K562 (cell line): Measurements from ENCODE around the gene LMAN2. TPM values are rescaled to one million over a fixed set of nuclear protein-coding genes. Genes with fewer than 3 reads are reported as not detected.

Experiments used
- ELF2 ChIP-seq: fragments of 250-450 bp; sonication (Bioruptor Pico); IDR thresholded peaks from 2 replicates; pipeline ENCODE4 v1.5.0; 2021; ENCODE audit warnings: mild to moderate bottlenecking
- NCOR1 ChIP-seq: fragments of 450-650 bp; IDR thresholded peaks from 2 replicates; pipeline ENCODE4 v1.6.1; 2016; ENCODE audit warnings: mild to moderate bottlenecking, moderate library complexity
- NFRKB ChIP-seq: fragments of 450-650 bp; IDR thresholded peaks from 2 replicates; pipeline ENCODE4 v1.6.1; 2016; ENCODE audit warnings: low read depth
- RB1 ChIP-seq: fragments of 450-650 bp; IDR thresholded peaks from 2 replicates; pipeline ENCODE4 v1.6.1; 2017; ENCODE audit warnings: low read depth, mild to moderate bottlenecking
- SNRNP70 ChIP-seq: fragments of 200-400 bp; formaldehyde crosslinking; optimal IDR thresholded peaks from 2 replicates; pipeline ENCODE3; 2017; ENCODE audit warnings: low read depth, low read length
- SREBF2 ChIP-seq: sonication (generic); formaldehyde crosslinking; IDR thresholded peaks from 2 replicates; pipeline ENCODE4 v1.4.0; 2020; ENCODE audit warnings: mild to moderate bottlenecking, missing genetic modification reagents
- STAT5A ChIP-seq: IDR thresholded peaks from 2 replicates; pipeline ENCODE4 v1.6.1; 2012; ENCODE audit warnings: low read length, inconsistent platforms, borderline replicate concordance
- XRCC5 ChIP-seq: fragments of 200-400 bp; formaldehyde crosslinking; IDR thresholded peaks from 2 replicates; pipeline ENCODE4 v1.6.1; 2017; ENCODE audit warnings: low read depth, mild to moderate bottlenecking, low read length
- ZC3H4 ChIP-seq: sonication (generic); formaldehyde crosslinking; IDR thresholded peaks from 2 replicates; pipeline ENCODE4 v1.9.0; 2021; ENCODE audit warnings: missing genetic modification reagents, borderline replicate concordance
- ZKSCAN1 ChIP-seq: fragments of 150-350 bp; IDR thresholded peaks from 2 replicates; pipeline ENCODE4 v1.6.1; 2016; ENCODE audit warnings: low read depth, low read length
- ZNF76 ChIP-seq: fragments of 250-450 bp; sonication (Bioruptor Pico); IDR thresholded peaks from 2 replicates; pipeline ENCODE4 v1.4.0; 2020; ENCODE audit warnings: mild to moderate bottlenecking, moderate library complexity, borderline replicate concordance
- polyA plus RNA-seq, 8 experiments: library from polyadenylated mRNA; depleted of rRNA in 4 of 8; stranded (reverse) in 5 of 8; unstranded in 3 of 8; fragments of >200 nt; fragmentation: Nextera tagmentation in 2 of 8; fragmentation: Illumina TruSeq in 1 of 8; extraction: Ambion mirVana in 2 of 8; extraction: Trizol in 1 of 8; gene quantifications; 2 replicates each; pipeline versions ENCODE4 v1.2.1 to v1.2.3, GENCODE V29; 2011 to 2014; ENCODE audit warnings: inconsistent platforms in 1 of 8, missing spikeins in 1 of 8
- total RNA-seq, 7 experiments: library from RNA; depleted of rRNA in 6 of 7; stranded (reverse); fragments of >200 nt in 6 of 7; fragmentation: Illumina TruSeq in 2 of 7; extraction: Trizol in 2 of 7; gene quantifications; 2 replicates each; pipeline versions ENCODE4 v1.2.1 to v1.2.3, GENCODE V29; 2011 to 2021; ENCODE audit warnings: low replicate concordance in 1 of 7
- TF ChIP-seq, protein P1 (sequence below): fragments of 450-650 bp; IDR thresholded peaks from 2 replicates; pipeline ENCODE4 v1.6.1; 2014; ENCODE audit warnings: low read depth, mild to moderate bottlenecking, moderate library complexity, borderline replicate concordance
- TF ChIP-seq, protein P2 (sequence below): sonication (generic); formaldehyde crosslinking; IDR thresholded peaks from 2 replicates; pipeline ENCODE4 v1.8.0; 2023; ENCODE audit warnings: mild to moderate bottlenecking, missing genetic modification reagents
- TF ChIP-seq, protein P3 (sequence below), 2 experiments: fragments of 450-650 bp in 1 of 2; sonication (generic) in 1 of 2; formaldehyde crosslinking in 1 of 2; IDR thresholded peaks in 1 of 2; conservative IDR thresholded peaks in 1 of 2; 2 replicates each; pipeline versions ENCODE4 v1.6.1 to v1.8.1; 2016 to 2023; ENCODE audit warnings: mild to moderate bottlenecking in 2 of 2, moderate library complexity in 2 of 2, inconsistent platforms in 1 of 2, missing genetic modification reagents in 1 of 2
- TF ChIP-seq, protein P4 (sequence below): sonication (generic); formaldehyde crosslinking; IDR thresholded peaks from 2 replicates; pipeline ENCODE4 v1.8.1; 2023; ENCODE audit warnings: missing genetic modification reagents, mild to moderate bottlenecking, borderline replicate concordance

Gene LMAN2
- total and polyA plus RNA-seq, 9 of the 15 experiments (the other 6 are each of a cell fraction or from before 2014, with no cell fraction given) = 2.7 to 254 (median 136) TPM

DNA sequence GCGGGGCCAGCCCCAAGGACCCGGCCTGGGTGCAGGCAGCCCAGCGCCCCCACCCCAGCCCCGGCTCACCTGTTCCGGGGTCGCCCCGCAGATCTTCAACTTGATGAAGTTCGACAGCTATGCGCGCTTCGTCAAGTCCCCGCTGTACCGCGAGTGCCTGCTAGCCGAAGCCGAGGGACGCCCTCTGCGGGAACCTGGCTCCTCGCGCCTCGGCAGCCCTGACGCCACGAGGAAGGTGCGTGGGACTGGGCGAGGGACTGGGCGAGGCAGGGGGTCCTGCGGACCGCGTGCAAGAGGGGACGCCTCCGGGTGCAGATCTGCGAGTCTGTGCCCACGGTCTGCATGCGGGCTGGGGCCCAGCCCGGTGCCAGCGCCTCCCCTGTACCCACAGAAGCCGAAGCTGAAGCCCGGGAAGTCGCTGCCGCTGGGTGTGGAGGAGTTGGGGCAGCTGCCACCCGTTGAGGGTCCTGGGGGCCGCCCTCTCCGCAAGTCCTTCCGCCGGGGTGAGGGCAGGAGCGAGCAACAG is 15.9 kb upstream of the LMAN2 start (continued):
- TF ChIP-seq, protein P1, sequence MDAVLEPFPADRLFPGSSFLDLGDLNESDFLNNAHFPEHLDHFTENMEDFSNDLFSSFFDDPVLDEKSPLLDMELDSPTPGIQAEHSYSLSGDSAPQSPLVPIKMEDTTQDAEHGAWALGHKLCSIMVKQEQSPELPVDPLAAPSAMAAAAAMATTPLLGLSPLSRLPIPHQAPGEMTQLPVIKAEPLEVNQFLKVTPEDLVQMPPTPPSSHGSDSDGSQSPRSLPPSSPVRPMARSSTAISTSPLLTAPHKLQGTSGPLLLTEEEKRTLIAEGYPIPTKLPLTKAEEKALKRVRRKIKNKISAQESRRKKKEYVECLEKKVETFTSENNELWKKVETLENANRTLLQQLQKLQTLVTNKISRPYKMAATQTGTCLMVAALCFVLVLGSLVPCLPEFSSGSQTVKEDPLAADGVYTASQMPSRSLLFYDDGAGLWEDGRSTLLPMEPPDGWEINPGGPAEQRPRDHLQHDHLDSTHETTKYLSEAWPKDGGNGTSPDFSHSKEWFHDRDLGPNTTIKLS = peak; percentile 72; the same call in 1 of the 2 replicates
- TF ChIP-seq SREBF2 (CRISPR knock-in tag) = peak; percentile 98; the same call in 1 of the 2 replicates
- TF ChIP-seq SNRNP70 = no peak
- 0 out of 2 replicates have a peak, but pooled peaks have one; percentile 11 for TF ChIP-seq ZNF76 (CRISPR knock-in tag)
- no peak for TF ChIP-seq XRCC5
- TF ChIP-seq STAT5A = no peak
- peak; percentile 26; the same call in 1 of the 2 replicates for TF ChIP-seq ZKSCAN1
- TF ChIP-seq, protein P2, sequence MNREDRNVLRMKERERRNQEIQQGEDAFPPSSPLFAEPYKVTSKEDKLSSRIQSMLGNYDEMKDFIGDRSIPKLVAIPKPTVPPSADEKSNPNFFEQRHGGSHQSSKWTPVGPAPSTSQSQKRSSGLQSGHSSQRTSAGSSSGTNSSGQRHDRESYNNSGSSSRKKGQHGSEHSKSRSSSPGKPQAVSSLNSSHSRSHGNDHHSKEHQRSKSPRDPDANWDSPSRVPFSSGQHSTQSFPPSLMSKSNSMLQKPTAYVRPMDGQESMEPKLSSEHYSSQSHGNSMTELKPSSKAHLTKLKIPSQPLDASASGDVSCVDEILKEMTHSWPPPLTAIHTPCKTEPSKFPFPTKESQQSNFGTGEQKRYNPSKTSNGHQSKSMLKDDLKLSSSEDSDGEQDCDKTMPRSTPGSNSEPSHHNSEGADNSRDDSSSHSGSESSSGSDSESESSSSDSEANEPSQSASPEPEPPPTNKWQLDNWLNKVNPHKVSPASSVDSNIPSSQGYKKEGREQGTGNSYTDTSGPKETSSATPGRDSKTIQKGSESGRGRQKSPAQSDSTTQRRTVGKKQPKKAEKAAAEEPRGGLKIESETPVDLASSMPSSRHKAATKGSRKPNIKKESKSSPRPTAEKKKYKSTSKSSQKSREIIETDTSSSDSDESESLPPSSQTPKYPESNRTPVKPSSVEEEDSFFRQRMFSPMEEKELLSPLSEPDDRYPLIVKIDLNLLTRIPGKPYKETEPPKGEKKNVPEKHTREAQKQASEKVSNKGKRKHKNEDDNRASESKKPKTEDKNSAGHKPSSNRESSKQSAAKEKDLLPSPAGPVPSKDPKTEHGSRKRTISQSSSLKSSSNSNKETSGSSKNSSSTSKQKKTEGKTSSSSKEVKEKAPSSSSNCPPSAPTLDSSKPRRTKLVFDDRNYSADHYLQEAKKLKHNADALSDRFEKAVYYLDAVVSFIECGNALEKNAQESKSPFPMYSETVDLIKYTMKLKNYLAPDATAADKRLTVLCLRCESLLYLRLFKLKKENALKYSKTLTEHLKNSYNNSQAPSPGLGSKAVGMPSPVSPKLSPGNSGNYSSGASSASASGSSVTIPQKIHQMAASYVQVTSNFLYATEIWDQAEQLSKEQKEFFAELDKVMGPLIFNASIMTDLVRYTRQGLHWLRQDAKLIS (CRISPR knock-in tag) = peak; percentile 95
- TF ChIP-seq, protein P3, sequence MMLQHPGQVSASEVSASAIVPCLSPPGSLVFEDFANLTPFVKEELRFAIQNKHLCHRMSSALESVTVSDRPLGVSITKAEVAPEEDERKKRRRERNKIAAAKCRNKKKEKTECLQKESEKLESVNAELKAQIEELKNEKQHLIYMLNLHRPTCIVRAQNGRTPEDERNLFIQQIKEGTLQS (IDR thresholded peaks at IDR 0.05) = no peak
- TF ChIP-seq, protein P3 (CRISPR knock-in tag; conservative IDR thresholded peaks at IDR 0.05) = peak; percentile 62; the same call in 1 of the 2 replicates
- TF ChIP-seq RB1 = peak; percentile 61; the same call in 1 of the 2 replicates
- no peak for TF ChIP-seq ELF2 (CRISPR knock-in tag)
- no peak for TF ChIP-seq ZC3H4 (CRISPR knock-in tag)
- TF ChIP-seq, protein P4, sequence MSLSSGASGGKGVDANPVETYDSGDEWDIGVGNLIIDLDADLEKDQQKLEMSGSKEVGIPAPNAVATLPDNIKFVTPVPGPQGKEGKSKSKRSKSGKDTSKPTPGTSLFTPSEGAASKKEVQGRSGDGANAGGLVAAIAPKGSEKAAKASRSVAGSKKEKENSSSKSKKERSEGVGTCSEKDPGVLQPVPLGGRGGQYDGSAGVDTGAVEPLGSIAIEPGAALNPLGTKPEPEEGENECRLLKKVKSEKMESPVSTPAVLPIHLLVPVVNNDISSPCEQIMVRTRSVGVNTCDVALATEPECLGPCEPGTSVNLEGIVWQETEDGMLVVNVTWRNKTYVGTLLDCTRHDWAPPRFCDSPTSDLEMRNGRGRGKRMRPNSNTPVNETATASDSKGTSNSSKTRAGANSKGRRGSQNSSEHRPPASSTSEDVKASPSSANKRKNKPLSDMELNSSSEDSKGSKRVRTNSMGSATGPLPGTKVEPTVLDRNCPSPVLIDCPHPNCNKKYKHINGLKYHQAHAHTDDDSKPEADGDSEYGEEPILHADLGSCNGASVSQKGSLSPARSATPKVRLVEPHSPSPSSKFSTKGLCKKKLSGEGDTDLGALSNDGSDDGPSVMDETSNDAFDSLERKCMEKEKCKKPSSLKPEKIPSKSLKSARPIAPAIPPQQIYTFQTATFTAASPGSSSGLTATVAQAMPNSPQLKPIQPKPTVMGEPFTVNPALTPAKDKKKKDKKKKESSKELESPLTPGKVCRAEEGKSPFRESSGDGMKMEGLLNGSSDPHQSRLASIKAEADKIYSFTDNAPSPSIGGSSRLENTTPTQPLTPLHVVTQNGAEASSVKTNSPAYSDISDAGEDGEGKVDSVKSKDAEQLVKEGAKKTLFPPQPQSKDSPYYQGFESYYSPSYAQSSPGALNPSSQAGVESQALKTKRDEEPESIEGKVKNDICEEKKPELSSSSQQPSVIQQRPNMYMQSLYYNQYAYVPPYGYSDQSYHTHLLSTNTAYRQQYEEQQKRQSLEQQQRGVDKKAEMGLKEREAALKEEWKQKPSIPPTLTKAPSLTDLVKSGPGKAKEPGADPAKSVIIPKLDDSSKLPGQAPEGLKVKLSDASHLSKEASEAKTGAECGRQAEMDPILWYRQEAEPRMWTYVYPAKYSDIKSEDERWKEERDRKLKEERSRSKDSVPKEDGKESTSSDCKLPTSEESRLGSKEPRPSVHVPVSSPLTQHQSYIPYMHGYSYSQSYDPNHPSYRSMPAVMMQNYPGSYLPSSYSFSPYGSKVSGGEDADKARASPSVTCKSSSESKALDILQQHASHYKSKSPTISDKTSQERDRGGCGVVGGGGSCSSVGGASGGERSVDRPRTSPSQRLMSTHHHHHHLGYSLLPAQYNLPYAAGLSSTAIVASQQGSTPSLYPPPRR (CRISPR knock-in tag) = 0 out of 2 replicates have a peak, but pooled peaks have one; percentile 52
- TF ChIP-seq NFRKB = no peak
- TF ChIP-seq NCOR1 = no peak
